NK-92 (cell line): ENCODE results near the gene IFIT1B.
"Not testable (repeated sequence)": the region's sequence is repeated elsewhere in the genome, so short reads cannot be mapped to it uniquely, and the experiment has no call there.

ENCODE experiments used
- DNase-seq: peaks from one replicate; lab custom pipeline; 2025; ENCODE audit not compliant: unreplicated experiment; lab: John Stamatoyannopoulos, UW

Gene IFIT1B

DNA sequence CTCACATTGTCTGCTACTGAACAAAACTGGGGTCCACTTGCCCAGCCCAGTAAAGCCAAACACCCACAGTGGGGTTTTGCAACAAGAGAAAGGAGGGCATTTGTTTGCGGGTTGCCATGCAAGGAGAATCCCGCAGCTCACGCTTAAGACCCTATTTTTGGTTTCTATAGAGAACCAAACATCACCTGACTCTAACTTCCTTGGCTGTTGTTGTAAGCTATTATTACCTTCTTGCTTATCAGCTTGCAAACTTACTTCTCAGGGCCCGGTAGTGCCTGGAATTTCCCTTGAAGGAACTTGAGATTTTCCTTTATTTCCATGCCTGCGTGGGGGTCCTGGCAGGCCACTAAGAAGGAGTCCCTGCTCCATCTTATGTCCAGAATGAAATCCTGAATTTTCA, 29.4 kb upstream of the IFIT1B start:
- DNase-seq, result no peak

DNA sequence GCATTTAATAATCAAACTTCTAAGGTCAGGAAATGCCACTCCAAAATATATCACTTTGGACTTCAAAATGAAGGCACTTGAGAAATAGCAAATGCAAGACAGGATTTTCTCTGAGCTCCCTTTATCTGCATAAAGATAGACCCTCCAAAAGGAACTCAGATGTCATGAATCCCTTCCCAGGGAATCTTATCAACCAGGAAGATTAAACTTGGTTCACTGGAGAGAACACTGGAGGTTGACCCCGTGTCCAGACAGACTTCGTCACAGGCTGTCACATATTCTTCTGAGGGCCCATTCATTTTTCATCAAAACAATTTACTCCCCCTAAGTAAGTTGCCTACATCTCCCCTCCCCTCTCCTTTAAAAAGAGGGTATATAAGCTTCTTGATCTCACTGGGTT, 28.9 kb upstream of the IFIT1B start:
- DNase-seq, result no peak

GRCh38 chr10:89350631-89351315, 27.1 kb upstream of the IFIT1B start:
- not testable (repeated sequence) for DNase-seq

GRCh38 chr10:89351412-89351779, 26.5 kb upstream of the IFIT1B start:
- no peak for DNase-seq

- no peak for DNase-seq
Measured at GRCh38 chr10:89351780-89352597, 25.9 kb upstream of the IFIT1B start.

DNA sequence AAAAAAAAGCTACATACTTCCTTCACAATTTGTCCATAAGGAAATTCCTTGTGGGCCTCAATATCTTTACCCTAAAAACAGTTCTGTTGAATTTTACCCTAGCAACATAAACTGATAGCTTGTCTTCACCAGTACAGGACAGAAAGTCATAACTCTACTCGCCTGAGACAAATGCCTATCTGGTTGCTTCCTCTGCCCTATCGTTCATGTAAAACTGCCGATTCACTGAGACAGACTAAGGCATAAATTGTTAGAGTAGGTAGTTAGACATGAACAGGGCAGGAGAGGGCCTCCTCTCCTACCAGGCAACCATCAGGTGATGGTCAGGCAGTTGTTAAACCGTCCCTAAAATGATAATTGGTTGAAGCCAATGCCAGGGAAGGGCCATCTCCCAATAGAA, 25.1 kb upstream of the IFIT1B start:
- no peak for DNase-seq

GRCh38 chr10:89355394-89355931, 22.4 kb upstream of the IFIT1B start:
- DNase-seq, result no peak

DNA sequence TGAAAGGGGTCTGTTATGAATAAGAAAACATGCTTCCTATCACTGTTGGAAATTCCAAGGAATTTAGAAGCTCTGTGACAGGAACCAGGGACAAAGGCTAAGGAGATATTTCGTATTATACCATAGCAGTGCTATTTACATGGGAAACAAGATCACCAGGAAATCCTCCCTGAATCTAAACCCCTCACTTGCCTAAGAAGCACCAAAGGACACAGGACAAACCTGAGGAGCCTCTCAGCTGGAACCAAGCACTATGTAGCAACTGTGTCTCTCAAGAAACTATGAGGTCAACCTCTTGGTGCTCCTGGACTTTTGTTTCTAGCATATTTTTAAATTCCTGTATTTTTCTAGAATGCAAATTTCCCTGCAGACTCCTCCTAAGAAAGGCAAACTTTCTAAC, 20.8 kb upstream of the IFIT1B start:
- DNase-seq, result no peak

- DNase-seq, result no peak
Measured at GRCh38 chr10:89357975-89358374, 19.9 kb upstream of the IFIT1B start.

DNA sequence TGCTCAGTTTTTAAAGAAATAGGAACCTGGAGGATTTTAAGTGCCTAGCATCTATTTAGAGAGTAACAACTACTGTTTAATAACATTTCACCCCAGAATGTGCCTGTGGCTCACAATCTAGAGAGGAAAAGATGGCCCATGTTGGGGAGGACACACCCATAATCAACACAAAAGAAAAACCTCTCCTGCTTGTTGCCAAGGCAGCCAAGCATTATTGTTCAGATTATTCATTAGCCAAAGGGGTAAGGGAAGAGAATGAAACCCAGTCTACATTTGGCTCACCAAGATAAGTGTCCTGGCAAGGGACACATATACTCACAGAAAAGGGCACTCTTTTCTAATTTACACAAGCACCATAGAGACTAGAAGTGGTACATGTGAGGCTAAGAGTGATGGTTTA, 17.7 kb upstream of the IFIT1B start:
- no peak for DNase-seq

DNA sequence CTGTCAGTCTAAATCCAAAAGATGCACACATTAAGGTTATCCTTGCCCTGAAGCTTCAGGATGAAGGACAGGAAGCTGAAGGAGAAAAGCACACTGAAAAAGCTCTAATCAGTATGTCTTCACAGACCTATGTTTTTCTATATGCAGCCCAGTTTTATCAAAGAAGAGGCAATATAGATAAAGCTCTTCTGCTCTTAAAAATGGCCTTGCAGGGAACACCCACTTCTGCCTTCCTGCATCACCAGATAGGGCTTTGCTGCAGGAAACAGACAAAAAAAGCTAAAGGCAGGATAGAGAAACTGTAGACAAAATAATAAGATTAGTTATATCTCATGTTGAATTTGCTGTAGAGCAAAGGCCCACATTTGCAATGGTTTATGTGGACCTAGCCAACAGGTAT, 14.9 kb upstream of the IFIT1B start:
- DNase-seq, result no peak

- DNase-seq, result no peak
Measured at GRCh38 chr10:89363729-89364442, 14.0 kb upstream of the IFIT1B start.

DNA sequence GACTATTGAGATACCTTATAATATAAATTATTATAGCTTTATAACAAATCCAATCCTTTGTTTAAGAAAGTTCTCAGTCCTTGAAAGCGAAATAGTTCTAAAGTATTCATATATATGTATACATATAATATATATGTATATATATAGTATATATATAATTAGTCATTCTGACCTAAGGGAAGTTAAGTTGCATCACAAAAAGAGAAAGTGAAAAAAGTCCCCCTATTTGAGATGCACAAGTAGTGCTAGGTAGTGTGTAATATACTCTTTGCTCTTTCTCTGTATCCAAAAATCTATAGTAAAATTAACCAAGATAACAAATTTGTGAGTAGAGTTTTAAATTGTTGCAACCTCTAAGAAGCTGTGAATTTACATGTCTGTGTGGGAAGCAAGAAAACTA, 13.3 kb upstream of the IFIT1B start:
- DNase-seq, result no peak

GRCh38 chr10:89367529-89367928, 10.3 kb upstream of the IFIT1B start:
- no peak for DNase-seq

DNA sequence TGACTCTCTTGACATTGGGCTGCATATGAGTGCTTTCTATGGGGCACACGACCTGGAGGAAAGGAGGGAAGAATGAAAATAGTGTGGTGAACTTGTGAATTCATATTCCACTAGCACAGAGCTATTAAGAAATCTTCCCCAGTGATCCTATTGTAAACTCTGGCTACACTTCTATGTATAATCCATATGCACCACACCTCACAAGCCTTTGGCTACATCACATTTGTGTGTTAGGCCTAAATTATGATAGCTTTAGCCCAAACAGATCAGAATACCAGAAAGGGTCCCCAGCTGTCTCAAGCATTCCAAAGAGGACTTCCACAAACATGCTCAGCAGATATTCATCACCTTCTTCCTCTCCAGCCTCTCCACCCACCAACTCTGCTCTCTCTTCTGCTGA, 9.7 kb upstream of the IFIT1B start:
- no peak for DNase-seq

DNA sequence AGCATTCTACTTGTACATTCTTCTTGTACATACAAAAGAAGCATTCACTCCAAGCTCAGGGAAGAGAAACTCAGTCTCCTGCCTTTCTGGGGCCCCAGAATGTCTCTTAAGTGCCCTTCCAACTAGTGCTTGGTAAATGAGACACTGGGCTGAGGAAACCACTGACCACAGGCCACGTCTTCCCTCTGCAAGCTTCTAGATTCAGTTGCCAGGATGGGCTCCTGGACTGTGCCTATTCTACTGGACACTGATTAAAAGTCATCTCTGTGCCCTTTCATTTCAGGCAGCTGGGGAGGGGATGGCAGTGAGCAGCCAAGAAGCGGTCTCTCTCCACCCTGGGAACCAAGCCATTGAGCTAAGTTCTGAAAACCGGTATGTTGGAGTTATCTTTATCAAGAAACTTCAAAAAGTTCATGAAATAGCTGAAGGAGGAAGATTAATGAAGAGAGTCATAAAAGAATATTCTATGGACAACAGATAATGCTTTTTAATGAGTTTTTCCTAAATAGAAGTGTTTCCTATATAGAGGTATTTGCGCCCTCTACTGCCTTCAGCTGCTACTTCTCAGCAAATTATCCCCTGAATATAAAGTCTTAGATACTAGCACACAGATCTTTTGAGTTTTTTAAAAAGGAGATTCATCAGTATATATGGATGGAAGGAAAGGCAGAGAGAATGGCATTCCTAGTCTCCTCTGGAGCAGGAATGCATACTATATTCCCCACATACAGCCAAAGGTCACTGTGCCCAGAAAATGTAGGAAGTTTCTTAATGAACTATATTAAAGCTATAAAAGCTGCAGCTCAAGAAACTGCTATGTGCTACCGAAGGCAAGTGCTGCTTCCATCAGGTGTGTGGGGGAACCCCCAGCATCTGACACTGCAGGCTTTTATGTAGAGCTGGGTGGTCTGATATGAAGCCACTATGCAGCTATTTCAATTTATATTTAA, 8.4 kb upstream of the IFIT1B start:
- DNase-seq, result no peak

DNA sequence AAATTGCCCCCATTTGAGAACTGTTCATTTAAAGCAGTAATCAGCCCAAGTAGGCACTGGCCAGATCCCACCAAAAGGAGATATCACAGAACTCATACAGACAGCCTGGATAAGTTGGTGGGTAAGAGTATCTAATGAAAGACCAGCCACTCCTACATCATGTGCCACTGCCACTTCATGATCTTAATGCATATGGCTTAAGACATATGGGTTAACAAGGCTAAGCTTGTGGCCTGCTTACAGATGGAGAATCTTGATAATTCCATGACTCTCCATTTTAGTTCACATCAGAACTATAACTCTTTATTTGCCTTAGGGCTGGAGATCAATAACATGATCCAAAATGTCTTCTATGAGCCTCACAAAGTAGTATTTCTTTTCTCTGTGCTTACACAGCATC, 6.8 kb upstream of the IFIT1B start:
- DNase-seq, result no peak

- no peak for DNase-seq
Measured at GRCh38 chr10:89371987-89372386, 5.9 kb upstream of the IFIT1B start.

- no peak for DNase-seq
Measured at GRCh38 chr10:89373916-89374711, 3.7 kb upstream of the IFIT1B start.

GRCh38 chr10:89374713-89375141, 3.1 kb upstream of the IFIT1B start:
- no peak for DNase-seq
